HepG2 (cell line): Measurements from ENCODE around the gene PAN2. TPM values are rescaled to one million over a fixed set of nuclear protein-coding genes. Genes with fewer than 3 reads are reported as not detected.

Experiments used
- CCDC6 ChIP-seq: sonication (generic); formaldehyde crosslinking; IDR thresholded peaks from 2 replicates; pipeline ENCODE4 v1.8.1; 2022; ENCODE audit warnings: mild to moderate bottlenecking, missing genetic modification reagents, moderate library complexity
- EHMT2 ChIP-seq: fragments of 200-600 bp; sonication (generic); IDR thresholded peaks from 2 replicates; pipeline ENCODE4 v1.7.0; 2017; ENCODE audit warnings: antibody characterized with exemption, low read depth, low read length, borderline replicate concordance
- KDM3A ChIP-seq: IDR thresholded peaks from 2 replicates; pipeline ENCODE4 v1.6.1; 2018; ENCODE audit warnings: low read depth, missing compliant biosample characterization
- KMT2B ChIP-seq: IDR thresholded peaks from 2 replicates; pipeline ENCODE4 v1.6.1; 2016; ENCODE audit warnings: missing genetic modification reagents, missing compliant biosample characterization
- NFKB2 ChIP-seq: sonication (generic); formaldehyde crosslinking; IDR thresholded peaks from 2 replicates; pipeline ENCODE4 v1.4.0; 2020; ENCODE audit warnings: missing genetic modification reagents, borderline replicate concordance
- POGZ ChIP-seq: sonication (generic); formaldehyde crosslinking; IDR thresholded peaks from 2 replicates; pipeline ENCODE4 v1.4.0; 2020; ENCODE audit warnings: mild to moderate bottlenecking, missing genetic modification reagents
- SRSF4 ChIP-seq: fragments of 200-400 bp; formaldehyde crosslinking; IDR thresholded peaks from one replicate; pipeline ENCODE4 v1.6.1; 2018; ENCODE audit warnings: mild to moderate bottlenecking, low read depth, low read length, moderate library complexity; ENCODE audit not compliant: poor library complexity, severe bottlenecking
- ZFYVE20 ChIP-seq: sonication (generic); formaldehyde crosslinking; IDR thresholded peaks from 2 replicates; pipeline ENCODE4 v1.8.0; 2023; ENCODE audit warnings: low read depth, mild to moderate bottlenecking, moderate library complexity, missing genetic modification reagents, borderline replicate concordance
- ZNF274 ChIP-seq: sonication (generic); formaldehyde crosslinking; IDR thresholded peaks from 2 replicates; pipeline ENCODE4 v1.5.1; 2020; ENCODE audit warnings: mild to moderate bottlenecking, missing genetic modification reagents
- ZNF44 ChIP-seq: sonication (generic); formaldehyde crosslinking; IDR thresholded peaks from 2 replicates; pipeline ENCODE4 v1.5.1; 2020; ENCODE audit warnings: mild to moderate bottlenecking, missing genetic modification reagents
- ZNF616 ChIP-seq: sonication (generic); formaldehyde crosslinking; IDR thresholded peaks from 2 replicates; pipeline ENCODE4 v1.5.0; 2020; ENCODE audit warnings: low read depth, mild to moderate bottlenecking, missing genetic modification reagents
- polyA plus RNA-seq, 8 experiments: library from polyadenylated mRNA; depleted of rRNA in 3 of 8; stranded (reverse) in 7 of 8; unstranded in 1 of 8; fragments of >200 nt; fragmentation: Illumina TruSeq in 4 of 8; extraction: Trizol in 4 of 8; gene quantifications; 2 replicates each; pipeline versions ENCODE4 v1.2.1 to v1.2.3, GENCODE V29; 2011 to 2016; ENCODE audit warnings: low read depth in 4 of 8, missing spikeins in 1 of 8, mixed read lengths in 1 of 8; ENCODE audit not compliant: insufficient read depth in 1 of 8
- total RNA-seq, 5 experiments: library from RNA; depleted of rRNA; stranded (reverse); fragments of >200 nt; fragmentation: Illumina TruSeq; extraction: Trizol; gene quantifications; 2 replicates each; pipeline ENCODE4 v1.2.3, GENCODE V29; 2016; ENCODE audit warnings: low read depth in 1 of 5
- TF ChIP-seq, protein P1 (sequence below): sonication (generic); formaldehyde crosslinking; IDR thresholded peaks from 2 replicates; pipeline ENCODE4 v1.9.0; 2021; ENCODE audit warnings: missing genetic modification reagents, borderline replicate concordance
- TF ChIP-seq, protein P2 (sequence below): IDR thresholded peaks from 2 replicates; pipeline ENCODE4 v1.6.1; 2016; ENCODE audit warnings: low read depth, borderline replicate concordance
- TF ChIP-seq, protein P3 (sequence below): sonication (generic); formaldehyde crosslinking; IDR thresholded peaks from 2 replicates; pipeline ENCODE4 v1.4.0; 2020; ENCODE audit warnings: missing genetic modification reagents
- TF ChIP-seq, protein P4 (sequence below): sonication (generic); formaldehyde crosslinking; IDR thresholded peaks from 2 replicates; pipeline ENCODE4 v1.8.0; 2022; ENCODE audit warnings: missing genetic modification reagents, mild to moderate bottlenecking, inconsistent platforms, borderline replicate concordance
- TF ChIP-seq, protein P5 (sequence below): sonication (generic); formaldehyde crosslinking; IDR thresholded peaks from 2 replicates; pipeline ENCODE4 v1.8.0; 2022; ENCODE audit warnings: missing genetic modification reagents, mild to moderate bottlenecking, moderate library complexity, borderline replicate concordance

Gene PAN2
- total and polyA plus RNA-seq, 2 of the 13 experiments (the other 11 are each of a cell fraction or from before 2014, with no cell fraction given) = 27.2 to 61.1 TPM

DNA sequence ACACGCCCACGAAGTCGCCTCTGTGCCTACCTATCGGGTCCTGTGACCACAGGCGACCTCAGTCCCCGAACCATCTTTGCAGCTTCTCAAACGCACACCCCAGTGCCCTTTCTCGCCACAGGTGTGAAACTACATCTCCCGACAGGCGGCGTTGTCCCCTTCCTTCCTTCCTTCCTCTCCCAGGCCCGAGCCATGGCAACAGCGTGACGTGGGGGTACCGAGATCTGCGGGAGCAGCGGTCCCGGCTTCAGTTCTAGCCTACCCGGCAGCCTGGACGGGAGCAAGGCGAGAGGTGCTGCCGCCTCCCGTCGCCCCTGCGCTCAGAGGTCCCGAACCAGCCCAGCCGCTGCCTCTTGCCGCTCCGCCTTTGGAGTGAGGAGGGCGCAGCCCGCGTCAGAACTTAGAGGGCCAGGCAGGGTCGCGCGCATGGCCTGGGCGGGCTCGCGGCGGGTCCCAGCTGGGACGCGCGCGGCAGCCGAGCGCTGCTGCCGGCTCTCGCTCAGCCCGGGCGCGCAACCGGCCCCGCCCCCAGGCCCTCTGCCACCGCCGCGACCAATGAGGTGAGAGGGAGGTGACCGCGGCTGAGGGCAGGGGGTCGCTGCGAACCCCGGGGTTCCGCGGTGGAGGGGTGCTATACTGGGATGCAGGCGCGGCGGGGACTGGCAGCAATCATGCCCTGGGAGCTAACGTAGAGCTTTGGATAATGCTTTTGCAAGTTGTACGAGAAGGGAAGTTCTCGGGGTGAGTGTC lies 66.9 kb downstream of the PAN2 start, which contains the start of gene COQ10A (continued):
- 0 out of 2 replicates have a peak, but pooled peaks have one; percentile 72 for TF ChIP-seq ZNF44
- no peak for TF ChIP-seq POGZ (CRISPR knock-in tag)
- TF ChIP-seq ZNF274 (CRISPR knock-in tag) = peak; percentile 72; the same call in 1 of the 2 replicates
- TF ChIP-seq ZFYVE20 (CRISPR knock-in tag) = no peak
- TF ChIP-seq, protein P1, sequence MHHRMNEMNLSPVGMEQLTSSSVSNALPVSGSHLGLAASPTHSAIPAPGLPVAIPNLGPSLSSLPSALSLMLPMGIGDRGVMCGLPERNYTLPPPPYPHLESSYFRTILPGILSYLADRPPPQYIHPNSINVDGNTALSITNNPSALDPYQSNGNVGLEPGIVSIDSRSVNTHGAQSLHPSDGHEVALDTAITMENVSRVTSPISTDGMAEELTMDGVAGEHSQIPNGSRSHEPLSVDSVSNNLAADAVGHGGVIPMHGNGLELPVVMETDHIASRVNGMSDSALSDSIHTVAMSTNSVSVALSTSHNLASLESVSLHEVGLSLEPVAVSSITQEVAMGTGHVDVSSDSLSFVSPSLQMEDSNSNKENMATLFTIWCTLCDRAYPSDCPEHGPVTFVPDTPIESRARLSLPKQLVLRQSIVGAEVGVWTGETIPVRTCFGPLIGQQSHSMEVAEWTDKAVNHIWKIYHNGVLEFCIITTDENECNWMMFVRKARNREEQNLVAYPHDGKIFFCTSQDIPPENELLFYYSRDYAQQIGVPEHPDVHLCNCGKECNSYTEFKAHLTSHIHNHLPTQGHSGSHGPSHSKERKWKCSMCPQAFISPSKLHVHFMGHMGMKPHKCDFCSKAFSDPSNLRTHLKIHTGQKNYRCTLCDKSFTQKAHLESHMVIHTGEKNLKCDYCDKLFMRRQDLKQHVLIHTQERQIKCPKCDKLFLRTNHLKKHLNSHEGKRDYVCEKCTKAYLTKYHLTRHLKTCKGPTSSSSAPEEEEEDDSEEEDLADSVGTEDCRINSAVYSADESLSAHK (CRISPR knock-in tag) = 0 out of 2 replicates have a peak, but pooled peaks have one; percentile 66
- TF ChIP-seq, protein P2, sequence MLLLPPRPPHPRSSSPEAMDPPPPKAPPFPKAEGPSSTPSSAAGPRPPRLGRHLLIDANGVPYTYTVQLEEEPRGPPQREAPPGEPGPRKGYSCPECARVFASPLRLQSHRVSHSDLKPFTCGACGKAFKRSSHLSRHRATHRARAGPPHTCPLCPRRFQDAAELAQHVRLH = peak; percentile 44; the same call in 1 of the 2 replicates
- TF ChIP-seq CCDC6 (CRISPR knock-in tag) = peak; percentile 93; the same call in 1 of the 2 replicates
- no peak for TF ChIP-seq EHMT2
- TF ChIP-seq, protein P3, sequence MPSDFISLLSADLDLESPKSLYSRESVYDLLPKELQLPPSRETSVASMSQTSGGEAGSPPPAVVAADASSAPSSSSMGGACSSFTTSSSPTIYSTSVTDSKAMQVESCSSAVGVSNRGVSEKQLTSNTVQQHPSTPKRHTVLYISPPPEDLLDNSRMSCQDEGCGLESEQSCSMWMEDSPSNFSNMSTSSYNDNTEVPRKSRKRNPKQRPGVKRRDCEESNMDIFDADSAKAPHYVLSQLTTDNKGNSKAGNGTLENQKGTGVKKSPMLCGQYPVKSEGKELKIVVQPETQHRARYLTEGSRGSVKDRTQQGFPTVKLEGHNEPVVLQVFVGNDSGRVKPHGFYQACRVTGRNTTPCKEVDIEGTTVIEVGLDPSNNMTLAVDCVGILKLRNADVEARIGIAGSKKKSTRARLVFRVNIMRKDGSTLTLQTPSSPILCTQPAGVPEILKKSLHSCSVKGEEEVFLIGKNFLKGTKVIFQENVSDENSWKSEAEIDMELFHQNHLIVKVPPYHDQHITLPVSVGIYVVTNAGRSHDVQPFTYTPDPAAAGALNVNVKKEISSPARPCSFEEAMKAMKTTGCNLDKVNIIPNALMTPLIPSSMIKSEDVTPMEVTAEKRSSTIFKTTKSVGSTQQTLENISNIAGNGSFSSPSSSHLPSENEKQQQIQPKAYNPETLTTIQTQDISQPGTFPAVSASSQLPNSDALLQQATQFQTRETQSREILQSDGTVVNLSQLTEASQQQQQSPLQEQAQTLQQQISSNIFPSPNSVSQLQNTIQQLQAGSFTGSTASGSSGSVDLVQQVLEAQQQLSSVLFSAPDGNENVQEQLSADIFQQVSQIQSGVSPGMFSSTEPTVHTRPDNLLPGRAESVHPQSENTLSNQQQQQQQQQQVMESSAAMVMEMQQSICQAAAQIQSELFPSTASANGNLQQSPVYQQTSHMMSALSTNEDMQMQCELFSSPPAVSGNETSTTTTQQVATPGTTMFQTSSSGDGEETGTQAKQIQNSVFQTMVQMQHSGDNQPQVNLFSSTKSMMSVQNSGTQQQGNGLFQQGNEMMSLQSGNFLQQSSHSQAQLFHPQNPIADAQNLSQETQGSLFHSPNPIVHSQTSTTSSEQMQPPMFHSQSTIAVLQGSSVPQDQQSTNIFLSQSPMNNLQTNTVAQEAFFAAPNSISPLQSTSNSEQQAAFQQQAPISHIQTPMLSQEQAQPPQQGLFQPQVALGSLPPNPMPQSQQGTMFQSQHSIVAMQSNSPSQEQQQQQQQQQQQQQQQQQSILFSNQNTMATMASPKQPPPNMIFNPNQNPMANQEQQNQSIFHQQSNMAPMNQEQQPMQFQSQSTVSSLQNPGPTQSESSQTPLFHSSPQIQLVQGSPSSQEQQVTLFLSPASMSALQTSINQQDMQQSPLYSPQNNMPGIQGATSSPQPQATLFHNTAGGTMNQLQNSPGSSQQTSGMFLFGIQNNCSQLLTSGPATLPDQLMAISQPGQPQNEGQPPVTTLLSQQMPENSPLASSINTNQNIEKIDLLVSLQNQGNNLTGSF (CRISPR knock-in tag) = peak; percentile 17; the same call in 1 of the 2 replicates
- peak; percentile 73 for TF ChIP-seq KMT2B (CRISPR knock-in tag)
- TF ChIP-seq, protein P4, sequence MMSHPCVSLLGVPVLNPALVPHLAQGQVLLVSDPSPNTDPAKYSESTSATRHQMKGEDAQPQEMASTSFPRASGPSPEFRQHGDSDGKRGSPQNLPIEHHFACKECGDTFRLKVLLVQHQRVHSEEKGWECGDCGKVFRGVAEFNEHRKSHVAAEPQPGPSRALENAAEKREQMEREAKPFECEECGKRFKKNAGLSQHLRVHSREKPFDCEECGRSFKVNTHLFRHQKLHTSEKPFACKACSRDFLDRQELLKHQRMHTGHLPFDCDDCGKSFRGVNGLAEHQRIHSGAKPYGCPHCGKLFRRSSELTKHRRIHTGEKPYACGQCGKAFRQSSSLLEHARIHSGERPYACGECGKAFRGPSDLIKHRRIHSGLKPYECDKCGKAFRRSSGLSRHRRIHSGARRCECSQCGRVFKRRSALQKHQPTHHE (CRISPR knock-in tag) = peak; percentile 82; the same call in 1 of the 2 replicates
- TF ChIP-seq, protein P5, sequence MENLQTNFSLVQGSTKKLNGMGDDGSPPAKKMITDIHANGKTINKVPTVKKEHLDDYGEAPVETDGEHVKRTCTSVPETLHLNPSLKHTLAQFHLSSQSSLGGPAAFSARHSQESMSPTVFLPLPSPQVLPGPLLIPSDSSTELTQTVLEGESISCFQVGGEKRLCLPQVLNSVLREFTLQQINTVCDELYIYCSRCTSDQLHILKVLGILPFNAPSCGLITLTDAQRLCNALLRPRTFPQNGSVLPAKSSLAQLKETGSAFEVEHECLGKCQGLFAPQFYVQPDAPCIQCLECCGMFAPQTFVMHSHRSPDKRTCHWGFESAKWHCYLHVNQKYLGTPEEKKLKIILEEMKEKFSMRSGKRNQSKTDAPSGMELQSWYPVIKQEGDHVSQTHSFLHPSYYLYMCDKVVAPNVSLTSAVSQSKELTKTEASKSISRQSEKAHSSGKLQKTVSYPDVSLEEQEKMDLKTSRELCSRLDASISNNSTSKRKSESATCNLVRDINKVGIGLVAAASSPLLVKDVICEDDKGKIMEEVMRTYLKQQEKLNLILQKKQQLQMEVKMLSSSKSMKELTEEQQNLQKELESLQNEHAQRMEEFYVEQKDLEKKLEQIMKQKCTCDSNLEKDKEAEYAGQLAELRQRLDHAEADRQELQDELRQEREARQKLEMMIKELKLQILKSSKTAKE = no peak
- TF ChIP-seq SRSF4 = no peak
- peak; percentile 25; the same call in 1 of the 2 replicates for TF ChIP-seq NFKB2
- peak; percentile 78; the same call in 1 of the 2 replicates for TF ChIP-seq KDM3A (CRISPR knock-in tag)
- no peak for TF ChIP-seq ZNF616 (CRISPR knock-in tag)
